ENCODE results near the gene CAMK2A. TPM values are rescaled to one million over a fixed set of nuclear protein-coding genes. Genes with fewer than 3 reads are reported as not detected.

The CAMK2A gene
- total RNA-seq, 2 experiments from 2014 or later = not detected

DNA sequence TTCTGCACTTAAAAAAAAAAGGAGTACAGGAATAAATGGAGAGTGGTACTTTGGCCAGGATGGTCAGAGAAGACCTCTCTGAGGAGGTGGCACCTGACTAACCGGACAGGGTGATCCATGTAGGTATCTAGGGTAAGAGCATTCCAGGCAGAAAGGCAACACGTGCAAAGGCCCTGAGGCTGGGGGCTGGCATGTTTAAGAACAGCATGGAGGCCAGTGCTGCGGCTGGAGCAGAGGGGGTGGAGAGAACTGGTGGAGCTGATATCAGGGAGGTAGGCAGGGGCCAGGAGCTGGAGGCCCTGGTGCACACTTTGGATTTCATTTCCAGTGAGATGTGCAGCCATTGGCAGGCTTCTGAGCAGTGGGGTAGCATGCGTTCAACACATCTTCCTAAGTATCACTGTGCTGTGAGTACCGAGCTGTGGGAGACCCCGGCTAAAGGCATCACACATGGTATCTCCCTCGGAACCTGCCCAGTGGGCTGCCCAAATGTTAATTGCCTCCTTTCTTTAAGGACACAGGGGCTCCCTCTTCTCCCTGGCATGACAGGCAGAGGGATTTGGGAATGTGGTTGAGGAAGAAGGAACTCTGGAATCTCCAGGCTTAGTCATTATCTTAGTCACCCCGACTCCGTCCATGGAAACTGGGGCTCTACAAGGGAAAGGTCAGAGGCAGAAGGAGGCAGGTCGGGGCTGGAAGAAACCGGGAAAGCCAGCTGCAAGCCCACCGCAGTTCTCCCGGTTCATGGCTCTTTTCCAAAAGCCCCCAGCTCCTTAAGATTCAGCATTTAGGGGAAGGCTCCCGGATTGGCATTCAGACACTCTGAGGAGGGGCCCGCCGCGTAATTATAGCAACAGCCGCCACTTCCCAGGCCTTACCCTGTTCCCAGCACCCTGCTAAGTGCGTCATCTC, 81.1 kb downstream of the CAMK2A start:
- no peak for DNase-seq
- ChIA-PET CTCF (interaction anchor here (1.0 to 1.7 kb wide), 6 partner anchors 10 to 85 kb away, joined by 3 to 4 read pairs (median 3); no protein-coding TSS in a partner anchor), POLR2A (no interaction called here)
- peaks cover 15% of the 10 kb centered on the region for H3K27me3 Mint-ChIP-seq
- peaks cover 25% of the 10 kb centered on the region for H3K4me1 Mint-ChIP-seq
- H3K4me3 Mint-ChIP-seq = no peak overlapping the region
- H3K27ac Mint-ChIP-seq = peak overlapping the region; percentile 13
- no peaks in the 10 kb centered on the region for H3K9me3 Mint-ChIP-seq
- no peaks in the 10 kb centered on the region for H3K36me3 Mint-ChIP-seq (ENCODE audit: low read depth)

DNA sequence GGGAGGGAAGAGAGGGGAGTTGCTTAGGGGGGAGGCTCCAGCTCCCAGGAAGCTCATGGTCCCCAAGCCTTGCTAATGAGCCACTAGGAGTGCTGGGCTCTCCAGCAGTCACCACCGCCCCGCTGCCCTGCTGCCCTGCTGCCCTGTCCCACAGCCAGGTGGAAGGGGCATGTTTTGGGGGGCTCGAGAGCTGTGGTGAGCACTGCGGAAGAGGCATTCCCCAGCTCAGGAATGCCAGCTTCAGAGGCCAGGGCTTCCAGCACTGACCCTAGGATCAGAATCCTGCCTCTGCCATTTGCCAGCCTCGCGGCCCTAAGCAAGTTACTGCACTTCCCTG, 82.8 kb downstream of the CAMK2A start:
- ChIA-PET CTCF (interaction anchor here (1.0 to 1.3 kb wide), 4 partner anchors 9 to 70 kb away, joined by 3 to 4 read pairs (median 3); no protein-coding TSS in a partner anchor), POLR2A (no interaction called here)
- Mint-ChIP-seq H3K36me3 (ENCODE audit: low read depth) (no peaks in the 10 kb centered on the region), H3K27me3 (peaks cover 15% of the 10 kb centered on the region), H3K27ac (no peak overlapping the region), H3K9me3 (no peaks in the 10 kb centered on the region), H3K4me3 (no peak overlapping the region), H3K4me1 (peaks cover 25% of the 10 kb centered on the region)
- no peak for DNase-seq

DNA sequence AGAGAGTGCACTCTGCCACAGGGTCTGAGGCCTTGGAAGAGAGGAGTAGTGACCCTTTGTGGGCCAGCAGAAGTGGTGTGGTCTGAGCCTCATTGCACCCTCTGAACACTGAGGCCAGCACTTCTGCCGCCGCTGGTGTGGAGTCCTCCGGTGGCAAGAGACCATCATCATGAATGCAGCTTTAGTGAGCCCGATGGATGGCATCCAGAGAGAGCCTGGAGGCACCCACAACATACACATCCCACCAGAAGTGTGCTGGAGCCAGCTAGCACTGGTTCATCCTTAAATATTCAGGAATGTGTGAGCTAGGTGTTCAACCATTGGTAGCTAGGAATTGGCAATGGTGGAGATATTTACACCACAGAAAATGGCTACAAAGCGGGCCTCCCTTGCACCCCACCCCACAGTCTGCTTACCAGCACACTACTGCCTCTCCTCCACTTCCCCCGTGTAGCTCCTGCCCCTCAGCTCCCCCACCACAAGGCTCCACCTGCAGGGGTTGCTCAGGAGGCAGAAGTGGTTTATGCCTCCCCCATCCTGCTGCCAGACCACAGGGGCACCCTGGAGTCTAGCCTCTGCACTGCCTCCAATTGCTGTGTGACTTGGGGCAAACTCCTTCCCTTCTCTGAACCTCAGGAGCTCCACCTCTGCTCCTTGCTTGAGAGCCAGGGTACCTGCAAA, 83.3 kb downstream of the CAMK2A start:
- Mint-ChIP-seq H3K36me3 (ENCODE audit: low read depth) (no peaks in the 10 kb centered on the region), H3K27ac (no peak overlapping the region), H3K27me3 (peaks cover 15% of the 10 kb centered on the region), H3K9me3 (no peaks in the 10 kb centered on the region), H3K4me3 (no peak overlapping the region), H3K4me1 (peaks cover 25% of the 10 kb centered on the region)
- CTCF ChIA-PET = interaction anchor here (1.0 to 1.3 kb wide), 4 partner anchors 9 to 70 kb away, joined by 3 to 4 read pairs (median 3); no protein-coding TSS in a partner anchor
- POLR2A ChIA-PET = no interaction called here
- no peak for DNase-seq

DNA sequence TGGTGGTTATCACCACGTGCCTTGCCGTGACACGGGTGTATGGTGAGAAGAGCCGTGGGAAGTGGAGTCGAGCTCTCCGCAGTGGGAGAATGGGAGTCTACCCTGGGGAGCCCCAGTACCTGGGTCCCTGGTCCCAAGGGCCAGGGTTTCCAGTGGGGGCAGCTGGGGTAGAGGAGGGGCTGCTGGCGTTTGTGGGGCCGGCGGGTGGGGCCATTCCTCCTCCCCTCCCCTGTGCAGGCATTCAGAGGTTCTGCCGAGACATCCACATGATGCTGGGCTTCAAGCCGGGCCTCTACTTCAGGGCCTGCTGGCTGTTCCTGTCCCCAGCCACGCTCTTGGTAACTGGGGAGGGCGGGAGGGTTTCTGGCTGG, 85.0 kb downstream of the CAMK2A start:
- POLR2A ChIA-PET = no interaction called here
- H3K9me3 Mint-ChIP-seq = no peaks in the 10 kb centered on the region
- CTCF ChIA-PET = interaction anchor here (1.2 kb wide), 1 partner anchor 28 kb away, joined by 3 read pairs; no protein-coding TSS in a partner anchor
- DNase-seq = no peak
- peaks cover 16% of the 10 kb centered on the region for H3K27me3 Mint-ChIP-seq
- no peak overlapping the region for H3K27ac Mint-ChIP-seq
- H3K4me1 Mint-ChIP-seq = peaks cover 16% of the 10 kb centered on the region
- H3K36me3 Mint-ChIP-seq (ENCODE audit: low read depth) = no peaks in the 10 kb centered on the region
- H3K4me3 Mint-ChIP-seq = no peak overlapping the region

DNA sequence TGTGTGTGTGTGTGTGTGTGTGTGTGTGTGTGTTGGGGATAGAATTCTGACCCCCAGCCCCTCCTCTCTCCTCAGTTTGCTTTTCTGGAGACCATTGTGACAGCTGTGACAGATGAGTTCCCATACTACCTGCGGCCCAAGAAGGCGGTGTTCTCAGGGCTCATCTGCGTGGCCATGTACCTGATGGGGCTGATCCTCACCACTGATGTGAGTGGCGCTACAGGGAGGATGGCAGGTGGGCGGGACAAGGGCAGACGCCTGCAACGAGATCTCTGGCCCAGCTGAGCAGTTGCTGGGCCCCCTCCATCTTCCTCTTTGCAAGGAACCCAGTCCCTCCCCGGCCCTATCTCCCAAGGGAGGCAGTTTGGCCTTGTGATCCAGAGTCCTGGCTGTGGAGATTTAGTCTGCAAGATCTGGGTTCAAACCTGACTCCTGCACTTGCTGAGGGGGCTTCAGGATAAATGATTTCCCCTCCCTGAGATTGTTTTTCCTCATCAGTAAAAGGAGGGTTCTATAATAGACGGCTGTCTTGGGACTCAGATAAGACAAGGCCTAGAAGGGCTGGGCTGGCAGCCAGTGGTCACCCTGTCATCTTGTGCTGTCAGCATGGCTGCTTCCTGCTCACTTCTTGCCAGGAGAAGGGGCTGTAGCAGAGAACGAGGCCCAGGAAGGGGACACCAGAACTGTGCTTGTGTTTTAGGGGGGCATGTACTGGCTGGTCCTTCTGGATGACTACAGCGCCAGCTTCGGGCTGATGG, 85.6 kb downstream of the CAMK2A start:
- Mint-ChIP-seq H3K27ac (no peak overlapping the region), H3K27me3 (peaks cover 16% of the 10 kb centered on the region), H3K4me1 (peaks cover 11% of the 10 kb centered on the region), H3K4me3 (no peak overlapping the region), H3K36me3 (ENCODE audit: low read depth) (no peaks in the 10 kb centered on the region), H3K9me3 (no peaks in the 10 kb centered on the region)
- DNase-seq = no peak
- ChIA-PET CTCF (no interaction called here), POLR2A (no interaction called here)

DNA sequence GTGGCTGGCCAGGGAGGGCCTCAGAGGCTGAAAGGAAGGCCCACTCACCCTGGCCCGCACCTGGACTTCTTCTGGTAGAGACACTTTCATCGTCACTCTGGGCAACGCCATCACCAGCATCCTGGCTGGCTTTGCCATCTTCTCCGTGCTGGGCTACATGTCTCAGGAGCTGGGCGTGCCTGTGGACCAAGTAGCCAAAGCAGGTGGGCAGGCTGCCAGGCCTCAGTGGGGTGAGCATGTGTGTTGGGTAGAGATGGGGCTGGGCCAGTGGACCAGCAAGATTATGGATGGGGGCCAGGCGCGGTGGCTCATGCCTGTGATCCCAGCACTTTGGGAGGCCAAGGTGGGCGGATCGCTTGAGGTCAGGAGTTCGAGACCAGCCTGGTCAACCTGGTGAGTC, 87.1 kb downstream of the CAMK2A start:
- DNase-seq = no peak
- Mint-ChIP-seq H3K9me3 (no peaks in the 10 kb centered on the region), H3K36me3 (ENCODE audit: low read depth) (no peaks in the 10 kb centered on the region), H3K27ac (no peak overlapping the region), H3K4me1 (peaks cover 3% of the 10 kb centered on the region), H3K4me3 (no peak overlapping the region), H3K27me3 (peaks cover 7% of the 10 kb centered on the region)
- POLR2A ChIA-PET = no interaction called here
- CTCF ChIA-PET = interaction anchor here (0.5 kb wide), 1 partner anchor 38 kb away, joined by 3 read pairs; no protein-coding TSS in a partner anchor

DNA sequence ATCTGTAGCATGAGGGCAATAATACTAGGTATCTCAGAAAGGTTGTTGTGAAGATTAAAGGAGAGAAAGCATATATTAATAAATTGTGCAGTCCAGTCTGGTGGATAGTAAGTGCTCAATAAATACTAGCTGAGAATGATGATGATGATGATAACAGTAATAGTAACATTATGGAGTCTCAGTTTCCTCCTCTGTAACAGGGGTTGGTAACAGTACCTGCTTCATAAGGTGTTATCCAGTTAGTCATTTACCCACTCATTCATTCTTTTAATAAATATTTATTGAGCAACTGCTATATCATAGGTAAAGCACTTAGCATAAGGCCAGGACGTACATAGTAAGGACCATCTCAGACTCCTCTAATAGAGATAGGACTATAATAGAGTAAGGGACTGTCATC, 92.1 kb downstream of the CAMK2A start:
- ChIA-PET POLR2A (no interaction called here), CTCF (no interaction called here)
- H3K9me3 Mint-ChIP-seq = no peaks in the 10 kb centered on the region
- H3K36me3 Mint-ChIP-seq (ENCODE audit: low read depth) = no peaks in the 10 kb centered on the region
- no peak overlapping the region for H3K27ac Mint-ChIP-seq
- H3K4me3 Mint-ChIP-seq = no peak overlapping the region
- H3K4me1 Mint-ChIP-seq = no peaks in the 10 kb centered on the region
- no peak for DNase-seq
- peaks cover 11% of the 10 kb centered on the region for H3K27me3 Mint-ChIP-seq

DNA sequence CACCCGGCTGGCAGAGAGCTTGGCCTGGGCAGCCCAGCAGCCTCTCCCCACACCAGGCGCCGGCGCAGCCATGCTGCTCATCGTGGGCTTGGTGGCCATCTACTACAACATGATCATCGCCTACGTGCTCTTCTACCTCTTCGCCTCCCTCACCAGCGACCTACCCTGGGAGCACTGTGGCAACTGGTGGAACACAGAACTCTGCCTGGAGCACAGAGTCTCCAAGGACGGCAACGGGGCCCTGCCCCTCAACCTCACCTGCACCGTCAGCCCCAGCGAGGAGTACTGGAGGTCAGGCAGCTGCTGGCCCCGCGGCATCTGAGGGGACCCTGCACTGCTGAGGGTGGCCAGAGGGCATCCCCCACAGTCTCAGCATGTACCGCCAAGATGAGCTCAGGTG, 92.6 kb downstream of the CAMK2A start:
- POLR2A ChIA-PET = no interaction called here
- Mint-ChIP-seq H3K4me1 (no peaks in the 10 kb centered on the region), H3K9me3 (no peaks in the 10 kb centered on the region), H3K36me3 (ENCODE audit: low read depth) (no peaks in the 10 kb centered on the region), H3K27ac (no peak overlapping the region), H3K27me3 (peaks cover 11% of the 10 kb centered on the region), H3K4me3 (no peak overlapping the region)
- DNase-seq = no peak
- CTCF ChIA-PET = no interaction called here

DNA sequence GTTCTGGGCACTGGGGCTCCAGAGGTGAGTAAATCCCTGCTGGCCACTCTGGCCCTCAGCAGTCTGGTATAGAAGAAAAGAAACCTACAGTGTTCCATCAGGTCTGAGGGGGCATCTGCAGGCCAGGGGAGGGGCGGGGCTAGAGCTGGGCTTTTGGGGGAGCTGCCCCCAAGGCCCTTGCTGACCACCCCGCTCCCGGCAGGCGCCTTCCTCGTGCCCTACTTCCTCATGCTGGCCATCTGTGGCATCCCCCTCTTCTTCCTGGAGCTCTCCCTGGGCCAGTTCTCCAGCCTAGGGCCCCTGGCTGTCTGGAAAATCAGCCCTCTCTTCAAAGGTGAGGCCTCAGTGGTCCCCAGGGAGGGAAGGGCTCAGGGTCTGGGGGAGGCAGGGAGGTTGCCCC, 93.1 kb downstream of the CAMK2A start:
- H3K4me1 Mint-ChIP-seq = no peaks in the 10 kb centered on the region
- no peak overlapping the region for H3K4me3 Mint-ChIP-seq
- H3K36me3 Mint-ChIP-seq (ENCODE audit: low read depth) = no peaks in the 10 kb centered on the region
- H3K9me3 Mint-ChIP-seq = no peaks in the 10 kb centered on the region
- H3K27ac Mint-ChIP-seq = no peak overlapping the region
- ChIA-PET CTCF (no interaction called here), POLR2A (no interaction called here)
- H3K27me3 Mint-ChIP-seq = peaks cover 15% of the 10 kb centered on the region
- no peak for DNase-seq

DNA sequence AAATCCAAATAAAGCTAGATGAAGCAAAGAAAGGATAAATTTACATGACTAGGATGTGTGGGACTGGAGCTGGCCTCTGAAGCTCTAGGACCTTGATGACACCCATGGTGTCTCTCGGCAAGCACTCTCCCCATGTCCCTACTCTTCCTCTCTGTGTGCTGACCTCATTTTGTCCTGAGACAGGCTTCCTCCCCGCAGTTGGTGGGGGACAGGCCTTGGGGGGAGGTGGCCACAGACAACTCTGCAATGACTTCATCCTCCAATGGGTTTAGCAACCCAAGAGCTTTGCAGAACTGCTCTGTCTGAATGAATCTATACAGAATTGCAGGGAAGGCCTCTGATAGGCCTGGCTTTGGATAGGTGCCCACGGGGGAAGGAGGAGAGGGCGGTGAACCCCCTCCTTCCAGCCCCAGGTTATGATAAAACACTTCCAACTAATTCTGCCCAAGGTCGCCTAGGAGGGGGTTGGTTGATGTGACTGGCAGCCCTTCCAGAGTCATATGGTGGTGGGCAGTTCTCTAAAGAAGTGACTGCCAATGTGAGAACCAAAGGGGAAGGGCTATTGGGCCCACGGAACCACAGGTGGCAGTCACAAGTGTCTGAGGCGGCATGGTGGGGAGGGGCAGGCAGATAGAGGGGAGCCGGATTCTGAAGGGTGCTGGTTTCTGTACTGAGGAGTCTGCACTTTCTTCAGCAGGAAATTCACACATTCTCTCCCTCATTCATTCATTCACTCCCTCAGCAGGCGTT, 93.7 kb downstream of the CAMK2A start:
- no peak overlapping the region for H3K27ac Mint-ChIP-seq
- H3K36me3 Mint-ChIP-seq (ENCODE audit: low read depth) = no peaks in the 10 kb centered on the region
- POLR2A ChIA-PET = no interaction called here
- H3K27me3 Mint-ChIP-seq = peaks cover 20% of the 10 kb centered on the region
- DNase-seq = no peak
- H3K4me1 Mint-ChIP-seq = no peaks in the 10 kb centered on the region
- H3K4me3 Mint-ChIP-seq = no peak overlapping the region
- H3K9me3 Mint-ChIP-seq = no peaks in the 10 kb centered on the region
- CTCF ChIA-PET = no interaction called here

DNA sequence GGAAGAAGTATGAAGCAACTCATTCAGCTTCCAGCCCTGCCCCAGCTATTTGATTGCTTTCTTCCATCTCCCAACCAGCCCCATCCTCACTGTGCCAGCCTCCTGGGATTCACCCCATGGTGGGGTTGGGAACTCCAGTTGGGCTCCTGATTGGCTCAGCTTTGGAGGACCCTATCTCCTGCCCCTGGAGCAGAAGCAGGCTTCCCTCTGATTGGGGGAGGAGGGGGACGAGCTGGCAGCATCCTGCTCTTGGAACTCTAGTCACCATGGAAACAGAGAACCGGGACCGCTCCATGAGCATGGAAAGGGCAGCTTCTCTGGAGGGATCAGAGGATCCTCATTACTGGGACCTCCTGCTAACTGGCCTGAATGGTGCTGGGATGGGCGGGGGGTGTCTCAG, 97.1 kb downstream of the CAMK2A start:
- H3K4me3 Mint-ChIP-seq = no peak overlapping the region
- H3K36me3 Mint-ChIP-seq (ENCODE audit: low read depth) = no peaks in the 10 kb centered on the region
- no peak overlapping the region for H3K27ac Mint-ChIP-seq
- DNase-seq = no peak
- no peaks in the 10 kb centered on the region for H3K9me3 Mint-ChIP-seq
- no peaks in the 10 kb centered on the region for H3K4me1 Mint-ChIP-seq
- POLR2A ChIA-PET = no interaction called here
- CTCF ChIA-PET = interaction anchor here (0.7 kb wide), 1 partner anchor 34 kb away, joined by 3 read pairs; no protein-coding TSS in a partner anchor
- H3K27me3 Mint-ChIP-seq = peaks cover 37% of the 10 kb centered on the region

DNA sequence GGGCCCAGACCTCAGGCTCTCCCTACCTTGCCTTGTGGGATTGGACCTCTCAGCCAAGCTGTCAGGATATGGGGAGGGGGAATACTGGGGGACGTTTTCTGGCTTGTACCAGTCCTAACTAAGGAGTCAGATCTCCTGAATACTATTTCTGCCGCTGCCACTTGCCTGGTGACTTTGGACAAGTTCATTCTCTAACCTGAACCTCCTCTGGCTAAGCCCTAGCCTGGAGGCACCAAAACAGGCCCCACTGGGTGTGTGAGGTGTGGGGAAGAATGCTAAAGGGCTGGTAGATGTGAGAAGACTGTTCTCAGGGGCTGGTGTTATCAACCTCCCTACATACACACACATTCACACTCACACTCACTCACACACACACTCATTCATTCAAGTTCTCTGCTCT, 98.6 kb downstream of the CAMK2A start:
- no peak for DNase-seq
- H3K36me3 Mint-ChIP-seq (ENCODE audit: low read depth) = no peaks in the 10 kb centered on the region
- no peaks in the 10 kb centered on the region for H3K4me1 Mint-ChIP-seq
- no peak overlapping the region for H3K4me3 Mint-ChIP-seq
- no peak overlapping the region for H3K27ac Mint-ChIP-seq
- peaks cover 43% of the 10 kb centered on the region for H3K27me3 Mint-ChIP-seq
- ChIA-PET CTCF (no interaction called here), POLR2A (no interaction called here)
- no peaks in the 10 kb centered on the region for H3K9me3 Mint-ChIP-seq
